Left lobe of liver (tissue), 2 donors: Measurements from ENCODE around the gene MYOG. TPM values are rescaled to one million over a fixed set of nuclear protein-coding genes. Genes with fewer than 3 reads are reported as not detected.

Experiments used
- ATAC-seq: fragments of 200-7000 bp; cut with Tn5 transposase; one replicate; pipeline ENCODE4 v1.9.1; 2020; ENCODE audit warnings: mild to moderate bottlenecking, moderate library complexity
- DNase-seq: peaks from one replicate; pipeline ENCODE4 v3.0.0-alpha.2; 2020; ENCODE audit warnings: low spot score
- total RNA-seq: library from RNA; stranded (reverse); gene quantifications from one replicate; pipeline ENCODE4 v1.2.1, GENCODE V29; 2021
- donor health status: DM: no; HTN: no; CAD: no; lungs with moderate emphysema.
- donor health status: DM: no; HTN: yes; CAD: no.

The MYOG gene
- total RNA-seq, 1 donor from 2014 or later, result not detected

DNA sequence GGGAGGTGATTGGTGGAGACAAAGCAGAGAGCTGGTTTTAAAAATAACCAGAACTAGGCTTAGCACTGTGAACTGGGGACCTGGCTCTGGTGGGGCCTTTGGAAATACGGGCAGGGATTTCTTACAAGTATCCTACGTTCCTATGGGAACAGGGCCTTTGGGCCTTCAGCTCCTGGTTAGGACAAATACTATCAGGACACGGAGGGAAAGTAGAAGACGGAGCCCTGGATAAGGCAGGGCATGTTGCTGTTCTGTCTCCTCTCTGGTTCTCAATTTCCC lies 5.3 kb upstream of the MYOG start:
- DNase-seq (no peak), ATAC-seq (no peak)

DNA sequence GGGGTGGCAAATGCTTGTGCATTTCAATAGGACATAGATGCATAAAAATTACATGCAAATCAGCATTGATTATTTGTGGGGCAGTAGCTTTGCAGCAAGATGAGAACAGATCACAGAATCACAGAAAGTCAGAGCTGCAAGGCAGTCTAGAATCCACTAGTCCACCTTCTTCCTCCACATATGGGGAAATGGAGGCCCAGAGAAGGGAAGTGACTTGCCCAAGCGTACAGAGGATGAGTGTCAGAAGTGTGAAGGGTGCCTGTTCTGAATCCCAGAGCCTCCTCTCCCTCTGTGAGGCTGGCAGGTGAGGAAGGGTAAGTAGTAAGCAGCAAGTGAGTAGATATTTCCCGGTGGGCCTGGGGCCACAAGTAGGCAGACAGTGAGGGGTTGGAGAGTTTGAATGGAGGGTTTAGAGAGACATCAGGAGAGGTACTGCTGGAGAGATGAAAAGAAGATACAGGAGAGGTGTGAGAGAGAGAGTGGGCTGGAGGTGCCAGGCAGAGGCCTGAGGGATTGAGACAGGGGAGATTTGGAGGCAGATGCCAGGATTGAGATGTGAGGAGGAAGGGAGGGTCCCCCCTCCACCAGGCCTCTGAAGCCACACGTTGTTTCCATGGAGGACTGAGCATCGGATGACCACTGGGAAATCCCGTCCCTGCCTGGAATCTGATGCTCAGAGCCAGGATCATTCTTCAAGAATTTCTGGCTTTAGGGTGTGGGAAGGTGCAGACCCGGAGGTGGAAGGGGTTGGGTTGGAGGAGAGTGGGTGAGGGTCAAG lies 4.8 kb upstream of the MYOG start:
- DNase-seq (no peak), ATAC-seq (no peak)

DNA sequence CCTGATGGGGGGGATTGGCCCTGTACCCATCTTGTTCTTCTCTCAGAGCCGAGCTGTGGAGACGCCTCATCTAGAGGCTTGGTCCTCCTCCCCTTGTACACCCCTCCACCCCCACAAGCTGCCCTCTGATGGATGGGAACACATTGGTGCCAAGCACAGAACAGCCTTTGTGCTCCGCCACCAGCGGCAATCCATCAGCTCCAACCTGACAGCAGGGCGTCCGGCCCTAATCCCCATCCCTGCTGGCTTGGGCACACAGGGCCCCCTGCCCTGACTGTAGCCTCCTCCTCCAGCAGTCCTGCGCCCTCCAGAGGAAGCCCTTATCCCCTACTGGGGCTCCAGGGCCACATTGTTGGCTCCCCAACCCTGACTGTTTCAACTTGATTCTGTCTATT lies 3.8 kb upstream of the MYOG start:
- ATAC-seq (no peak), DNase-seq (peak; percentile 40)

DNA sequence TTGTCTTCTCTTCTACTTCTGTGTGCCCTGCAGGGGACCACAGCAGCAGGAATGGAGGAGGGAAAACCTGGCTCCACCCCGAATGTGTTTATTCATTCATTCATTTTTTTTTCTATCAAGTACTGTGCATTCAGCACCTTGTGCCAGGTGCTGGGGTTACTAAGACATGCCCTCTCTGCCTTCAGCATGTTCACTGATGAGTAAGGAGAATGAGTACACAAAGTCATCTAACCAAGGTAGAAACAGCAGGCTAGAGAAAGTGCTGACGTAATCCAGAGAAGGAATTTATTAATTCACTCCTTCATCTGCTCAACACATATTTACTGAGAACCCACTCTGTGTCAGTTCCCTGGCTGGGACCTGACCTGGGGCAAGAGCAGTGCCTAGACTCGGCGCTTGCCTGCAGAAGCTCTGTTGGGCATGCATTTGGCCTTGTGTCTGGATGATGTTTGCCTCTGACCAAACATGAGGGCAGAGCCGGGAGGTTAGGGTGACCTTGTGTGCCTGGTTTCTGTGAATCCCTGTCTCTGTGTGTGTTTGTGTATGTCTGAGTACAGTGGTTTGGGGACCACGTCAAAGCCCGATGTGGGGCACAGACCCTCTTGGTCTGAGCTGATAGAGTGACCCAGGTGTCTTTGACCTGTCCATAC lies 3.3 kb upstream of the MYOG start:
- no peak for ATAC-seq
- DNase-seq, result no peak

DNA sequence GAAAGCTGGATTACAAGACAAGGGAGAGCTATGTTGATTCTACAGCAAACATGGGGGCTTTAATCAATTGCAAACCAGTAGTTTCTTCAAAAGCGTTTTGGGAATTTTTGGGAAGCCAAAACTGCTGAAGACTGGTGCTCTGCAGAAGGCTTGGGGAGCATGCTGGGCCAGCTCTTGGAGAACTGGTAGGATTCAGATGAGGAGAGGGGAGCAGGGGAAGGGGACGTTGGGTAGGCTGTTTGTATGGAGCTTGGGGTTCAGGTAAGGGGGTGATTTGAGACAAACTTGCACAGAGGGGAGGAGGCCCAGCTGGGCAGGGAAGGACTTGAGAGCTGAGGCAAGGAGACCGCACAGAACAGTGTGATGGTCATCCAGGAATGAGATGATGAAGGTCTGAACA lies 2.6 kb upstream of the MYOG start:
- DNase-seq, result peak; percentile 28
- ATAC-seq, result no peak

DNA sequence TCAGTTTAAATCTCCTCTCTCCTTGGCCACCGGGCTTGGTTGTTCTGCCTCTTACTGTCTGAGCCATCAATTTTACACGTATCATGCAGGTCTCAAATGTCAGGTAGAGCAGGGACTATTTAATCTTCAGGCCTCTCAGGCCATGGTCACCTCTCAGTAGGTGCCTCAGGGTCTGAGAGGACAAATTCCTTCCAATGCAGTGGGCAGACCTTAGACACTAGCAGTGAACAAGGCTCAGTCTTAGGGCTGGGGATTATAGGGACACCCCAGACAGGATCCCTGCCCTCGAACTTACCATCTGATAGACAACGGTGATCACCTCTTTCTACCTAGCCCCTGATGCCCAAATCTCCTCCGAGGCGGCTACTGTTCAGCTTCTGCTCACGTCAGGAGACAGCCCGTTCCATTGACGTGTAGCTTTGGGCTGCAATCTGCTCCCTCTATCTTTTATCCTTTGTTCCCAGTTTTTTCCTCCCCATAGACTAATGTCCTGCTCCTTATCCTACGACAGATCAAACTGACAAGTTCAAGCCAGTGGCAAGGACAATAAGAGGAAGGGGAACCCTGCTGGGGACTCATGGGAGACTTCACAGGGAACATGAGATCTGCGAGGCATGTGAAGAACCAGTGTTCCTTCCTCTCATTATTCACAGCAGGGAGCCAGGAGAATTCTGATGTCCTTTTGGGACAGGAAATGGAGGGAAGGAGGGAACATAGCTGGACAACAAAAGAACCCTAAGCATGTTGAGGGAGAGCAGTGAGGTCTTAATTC lies 1.4 kb upstream of the MYOG start:
- DNase-seq (peak; percentile 11), ATAC-seq (no peak)

DNA sequence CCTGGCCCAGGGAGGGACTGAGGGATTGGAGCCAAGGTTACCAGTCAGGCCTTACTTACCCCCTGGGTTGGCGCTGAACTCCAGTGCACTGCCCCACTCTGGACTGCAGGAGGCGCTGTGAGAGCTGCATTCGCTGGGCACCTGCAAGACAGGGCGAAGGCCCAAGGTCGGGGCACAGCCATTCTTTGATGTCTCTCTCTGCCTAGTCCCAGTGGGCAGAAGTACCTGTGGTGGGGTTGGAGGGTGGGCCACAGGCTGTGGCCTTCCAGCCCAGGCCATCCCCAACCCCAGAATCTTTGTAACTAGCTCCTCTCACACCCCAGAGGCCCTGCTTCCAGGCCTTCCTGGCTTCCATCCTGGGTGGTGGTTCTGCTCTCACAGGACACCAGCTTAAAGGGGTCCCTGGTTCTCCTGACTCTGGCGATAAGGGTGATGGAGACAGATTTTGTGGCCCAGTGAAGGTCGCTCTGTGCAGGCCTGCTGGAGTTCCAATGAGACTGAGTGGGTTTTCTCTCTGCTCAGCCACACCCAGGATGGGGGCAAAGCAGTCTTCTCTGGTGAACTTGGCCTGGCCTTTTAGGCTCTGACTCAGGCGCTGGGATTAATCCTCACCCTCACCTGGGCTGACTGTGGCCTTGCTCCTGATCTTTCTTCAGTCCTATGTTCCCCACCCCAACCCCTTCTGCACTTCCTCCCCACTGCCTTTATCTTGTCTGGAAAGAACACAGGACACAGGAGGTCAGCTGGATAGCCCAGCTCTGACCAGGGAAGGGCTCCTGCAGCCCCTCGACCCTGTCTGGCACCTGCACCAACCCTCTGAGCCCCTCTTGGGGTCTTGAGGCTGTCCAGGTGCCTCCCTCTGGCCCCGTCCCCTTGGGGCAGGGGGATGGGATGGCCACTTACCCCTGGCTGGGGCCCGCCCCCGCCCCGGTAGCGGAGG lies 954 bp downstream of the MYOG start:
- ATAC-seq, result peak; percentile 24
- peak; percentile 40 for DNase-seq

DNA sequence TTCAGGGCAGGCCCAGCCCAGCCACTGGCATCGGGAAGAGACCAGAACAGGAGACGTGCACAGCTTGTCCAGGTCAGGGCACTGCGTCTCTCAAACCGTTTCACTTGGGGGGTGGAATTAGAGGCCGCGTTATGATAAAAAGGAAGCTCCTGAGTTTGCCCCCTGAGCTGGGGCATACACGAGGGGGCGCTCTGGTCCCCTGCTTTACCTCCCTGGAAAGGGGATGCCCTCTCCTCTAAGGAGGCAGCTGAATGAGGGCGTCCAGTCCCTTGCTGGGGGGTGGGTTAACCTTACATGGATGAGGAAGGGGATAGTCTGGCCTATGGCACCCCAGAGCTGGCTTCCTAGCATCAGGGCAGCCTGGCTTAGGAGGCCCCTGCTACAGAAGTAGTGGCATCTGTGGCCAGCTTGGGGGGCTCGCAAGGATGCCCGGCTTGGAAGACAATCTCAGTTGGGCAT lies 2.3 kb downstream of the MYOG start:
- DNase-seq (peak; percentile 36), ATAC-seq (no peak)

DNA sequence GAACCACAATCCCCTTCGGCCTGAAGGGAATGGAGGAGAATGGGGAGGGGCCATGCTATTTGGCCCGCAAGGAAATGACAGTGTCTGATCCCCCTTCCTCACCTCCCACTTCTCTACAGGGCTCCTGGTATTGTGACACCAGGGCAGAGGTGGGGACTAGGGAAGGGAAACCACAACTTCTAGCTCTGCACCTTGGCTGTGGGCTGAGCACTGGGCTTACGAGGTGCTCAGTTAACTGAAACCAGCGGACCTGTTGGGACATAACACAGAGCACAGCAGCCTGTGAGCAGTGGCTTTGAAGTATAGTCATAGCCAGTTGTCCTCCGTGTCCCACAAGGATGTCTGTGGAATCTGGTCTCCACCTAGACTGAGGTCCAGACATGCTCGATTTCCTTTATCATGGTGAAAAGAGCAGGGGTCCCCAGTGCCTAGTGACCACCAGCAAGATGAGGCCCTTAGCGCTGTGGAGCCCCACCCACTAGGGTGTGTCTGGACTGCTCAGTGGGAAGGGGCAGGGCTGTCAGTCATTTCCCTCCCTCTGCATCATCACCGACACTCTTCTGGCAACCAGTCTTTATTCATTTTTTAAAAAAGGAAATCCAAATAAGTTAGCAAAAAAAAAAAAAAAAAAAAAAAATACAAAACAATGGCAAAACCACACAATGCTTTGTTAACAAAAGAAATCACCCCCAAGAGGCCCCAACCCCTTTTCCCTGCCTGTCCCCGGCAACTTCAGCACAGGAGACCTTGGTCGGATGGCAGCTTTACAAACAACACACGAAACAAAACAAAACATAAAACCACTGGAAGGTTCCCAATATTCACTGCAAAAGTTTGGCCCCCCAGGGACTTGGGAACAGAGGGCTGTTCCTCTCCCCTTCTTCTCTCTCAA lies 3.0 kb downstream of the MYOG start:
- no peak for ATAC-seq
- DNase-seq, result peak; percentile 29

DNA sequence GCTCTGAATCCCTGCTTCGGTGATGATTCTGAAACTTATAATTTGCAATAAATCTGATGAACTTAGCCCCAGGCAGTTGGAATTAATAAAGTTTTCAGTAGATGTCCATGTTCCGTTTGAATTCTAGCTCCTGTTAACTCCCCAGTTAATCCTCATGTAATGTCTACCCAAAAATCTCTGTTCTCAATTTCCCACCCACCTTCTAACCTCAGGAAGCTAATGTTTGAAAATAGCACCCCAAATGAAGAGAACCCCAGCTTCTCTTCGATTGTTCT lies 3.6 kb downstream of the MYOG start:
- DNase-seq, result no peak
- no peak for ATAC-seq

DNA sequence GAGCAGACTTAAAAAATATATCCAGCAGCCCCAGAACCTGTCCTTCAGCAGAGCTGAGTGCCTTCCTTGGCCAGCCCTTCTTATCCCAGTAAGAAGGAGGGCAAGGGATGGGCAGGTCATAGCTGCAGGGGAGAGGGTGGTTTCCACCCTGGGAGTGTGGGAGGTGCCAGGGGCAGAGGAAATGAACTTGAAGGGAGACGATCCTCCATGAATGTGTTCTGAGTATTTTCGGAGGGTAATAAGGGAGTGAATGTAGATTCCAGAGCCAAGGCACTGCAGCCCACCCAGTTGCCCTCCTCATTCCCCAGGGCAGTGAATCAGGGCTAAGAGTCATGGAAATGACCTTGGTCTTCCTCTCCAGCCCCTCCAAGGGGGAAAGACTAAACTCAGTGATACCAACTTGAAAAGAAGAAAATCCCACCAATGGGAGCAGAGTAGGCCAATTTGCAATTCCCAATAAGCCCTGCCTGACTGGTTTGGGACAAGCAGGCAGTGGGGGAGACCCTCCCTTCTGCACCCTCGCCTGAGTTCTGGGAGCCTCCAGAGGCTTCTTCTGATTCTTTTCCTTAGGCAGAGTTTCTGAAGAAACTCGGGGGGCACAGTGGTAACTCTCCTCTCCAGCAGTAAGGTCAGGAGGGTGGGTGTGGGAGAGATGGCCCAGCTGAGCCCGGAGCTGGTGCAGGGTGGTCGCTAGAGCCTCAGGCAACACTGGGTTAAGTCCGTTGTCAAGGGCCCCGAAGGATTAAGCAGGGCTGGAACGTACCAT lies 4.2 kb downstream of the MYOG start:
- ATAC-seq, result no peak

DNA sequence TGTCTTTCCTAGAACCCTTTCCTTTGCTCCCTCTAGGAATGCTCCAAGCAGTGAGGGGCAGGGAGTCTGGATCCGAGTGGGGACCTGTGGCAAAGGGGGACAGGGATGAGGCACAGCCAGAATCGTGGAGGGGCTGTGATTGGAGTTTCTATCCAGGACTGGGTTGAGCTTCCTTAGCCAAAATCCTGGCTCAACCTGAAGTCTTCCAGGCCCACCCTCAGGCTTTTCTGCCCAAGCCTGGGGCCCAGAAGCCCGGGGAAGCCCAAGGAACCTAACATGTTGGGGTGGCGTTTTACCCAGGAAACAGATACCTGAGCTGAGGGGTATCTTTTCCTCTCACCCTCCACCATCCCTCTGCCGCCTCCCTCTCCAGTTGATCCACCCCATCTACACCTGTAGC lies 5.4 kb downstream of the MYOG start:
- ATAC-seq, result no peak
- no peak for DNase-seq

More for the DNA sequence above, 4.2 kb downstream of the MYOG start:
- peak; percentile 18 for DNase-seq

DNA sequence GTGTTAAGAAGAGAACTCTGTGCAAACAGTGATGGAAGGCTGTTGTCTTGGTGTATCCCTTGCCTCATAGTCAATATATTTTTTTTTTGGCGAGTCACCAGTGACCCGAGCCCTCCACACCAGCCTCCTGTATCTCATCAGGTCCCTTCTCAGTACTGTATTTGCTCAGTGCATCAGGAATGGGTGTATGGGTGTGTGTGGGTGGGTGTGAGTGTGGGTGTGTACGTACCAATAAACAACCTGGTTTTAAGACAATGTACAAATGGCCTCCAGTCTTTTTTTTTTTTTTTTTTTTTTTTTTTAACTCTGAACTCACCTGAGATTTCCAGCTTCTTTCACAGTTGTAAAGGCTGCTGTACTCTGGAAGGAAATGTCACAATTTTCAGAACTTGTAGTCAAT lies 7.3 kb downstream of the MYOG start:
- ATAC-seq, result no peak
- no peak for DNase-seq

DNA sequence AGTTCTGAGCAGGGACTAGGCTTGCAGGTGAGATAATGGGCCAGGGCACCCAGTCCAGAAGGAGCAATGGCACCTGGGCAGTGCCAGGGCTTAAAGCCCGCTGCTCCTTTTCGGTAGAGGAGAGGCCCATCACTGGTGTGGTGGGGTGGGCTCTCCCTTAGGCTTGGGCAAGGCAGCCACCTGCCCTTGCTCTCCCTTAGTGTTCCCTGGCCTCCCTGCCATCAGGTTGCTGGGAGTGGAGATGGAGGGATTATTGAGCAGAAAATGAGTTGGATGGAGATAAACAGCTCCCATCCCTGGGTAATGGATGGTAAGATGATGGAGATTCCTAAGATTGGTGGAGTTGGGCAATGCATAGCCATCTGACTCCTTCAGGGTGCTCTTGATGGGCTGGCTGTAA lies 7.9 kb downstream of the MYOG start:
- ATAC-seq (no peak), DNase-seq (no peak)

DNA sequence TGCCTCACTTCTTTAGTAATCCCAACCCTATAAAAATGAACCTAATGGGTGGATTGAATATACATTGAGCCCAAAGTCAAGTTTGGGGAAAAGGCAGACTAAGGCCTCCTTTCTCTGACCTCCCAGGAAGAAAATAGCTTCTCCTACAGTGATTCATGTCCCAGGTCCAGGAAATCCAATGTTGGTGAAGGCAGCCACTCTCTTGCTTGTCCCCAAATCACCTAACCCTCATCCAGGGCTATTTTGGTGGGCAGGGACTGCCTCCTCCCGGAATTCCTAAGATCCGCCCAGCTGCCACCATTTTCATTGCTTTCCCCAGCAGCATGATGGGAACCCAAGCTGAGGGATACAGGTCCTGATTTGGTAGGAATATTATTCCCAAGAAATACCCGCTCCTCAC lies 8.4 kb downstream of the MYOG start:
- DNase-seq, result no peak
- no peak for ATAC-seq

DNA sequence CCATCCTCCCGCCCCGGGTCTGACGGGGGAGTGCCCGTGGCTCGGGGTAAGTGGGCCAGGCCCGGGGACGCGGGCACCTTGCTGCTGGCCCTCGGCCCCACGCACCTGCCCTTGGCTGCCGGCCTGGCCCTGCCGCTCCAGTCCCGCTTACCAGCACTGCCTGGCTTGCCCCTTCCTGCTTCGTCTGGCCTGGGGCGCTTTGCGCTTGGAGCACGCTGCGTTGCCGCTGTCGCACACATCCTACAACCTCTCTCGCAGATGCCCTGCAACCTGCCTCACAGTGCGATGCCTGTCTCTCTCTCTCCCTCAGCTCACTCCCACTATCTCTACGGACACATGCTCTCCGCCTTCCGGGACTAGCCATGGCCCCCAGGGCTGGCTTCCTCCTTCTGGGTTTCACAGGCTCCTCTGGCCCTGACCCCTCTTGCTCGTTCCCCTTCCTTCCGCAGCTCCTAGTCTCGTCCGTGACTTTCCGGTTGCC lies 9.7 kb downstream of the MYOG start:
- peak; percentile 62 for ATAC-seq
- no peak for DNase-seq

DNA sequence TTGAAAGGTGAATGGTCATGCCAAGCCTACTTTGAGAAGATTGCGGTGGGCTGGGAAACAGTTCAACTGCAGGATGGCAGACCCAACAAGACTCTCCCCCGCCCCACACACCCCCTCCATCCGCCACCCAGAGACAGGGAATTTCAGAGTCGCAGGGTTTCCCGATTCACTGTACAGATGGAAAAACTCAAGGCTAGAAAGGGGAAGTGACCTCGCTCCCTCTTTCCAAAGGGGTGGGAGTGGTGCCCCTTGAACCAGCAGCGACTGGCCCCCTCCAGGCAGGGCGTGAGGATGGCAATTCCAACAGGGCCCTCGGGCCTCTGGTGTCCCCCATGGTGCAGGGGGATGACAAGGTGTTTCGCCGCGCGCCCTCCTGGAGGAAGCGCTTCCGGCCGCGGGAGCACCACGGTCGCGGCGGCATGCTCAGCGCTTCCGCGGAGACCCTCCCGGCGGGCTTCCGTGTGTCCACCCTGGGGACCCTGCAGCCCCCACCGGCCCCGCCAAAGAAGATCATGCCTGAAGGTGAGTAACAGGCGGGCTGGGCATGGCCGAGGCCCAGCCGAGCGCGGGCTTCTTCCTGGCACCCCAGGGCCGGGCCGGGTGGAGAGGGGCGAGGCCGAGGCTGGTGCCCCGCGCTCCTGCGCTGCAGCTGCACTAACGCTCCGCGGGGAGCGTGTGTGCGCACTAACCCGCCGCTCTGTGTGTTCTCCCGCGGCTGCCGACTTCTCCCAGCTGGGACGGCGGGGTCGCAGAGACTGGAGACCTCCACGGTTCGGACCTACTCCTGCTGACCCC lies 10.4 kb downstream of the MYOG start:
- ATAC-seq (peak; percentile 46), DNase-seq (no peak)

DNA sequence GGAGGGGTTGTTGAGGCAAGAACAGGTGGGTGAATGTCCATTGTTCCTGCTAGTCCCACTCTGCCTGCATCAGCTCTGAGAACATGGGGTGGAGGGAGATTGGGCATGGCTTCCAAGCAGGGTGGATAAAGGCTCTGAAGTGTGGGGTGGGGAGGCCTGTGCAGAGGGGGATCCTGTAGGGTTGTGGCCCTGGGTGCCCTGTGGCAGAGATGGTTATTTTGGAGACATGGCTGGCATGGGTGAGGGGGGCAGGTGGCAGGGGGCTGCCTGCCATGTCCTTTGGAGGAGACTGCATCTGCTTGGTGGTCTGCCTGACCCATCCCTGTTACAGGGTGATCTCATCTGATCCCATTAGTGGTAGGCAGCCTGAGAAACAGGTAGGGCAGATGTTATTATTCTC lies 11.2 kb downstream of the MYOG start:
- ATAC-seq, result no peak
- DNase-seq, result no peak
